Stomach (tissue), 4 donors: ENCODE results near the gene TFEB.

ENCODE experiments used
- CTCF ChIP-seq, 7 experiments: fragments of 450-650 bp in 4 of 7; fragments of 200-600 bp in 3 of 7; sonication (generic) in 3 of 7; IDR thresholded peaks; one replicate each; pipeline ENCODE4 v1.5.1; 2016 to 2019; ENCODE audit warnings: antibody characterized with exemption in 7 of 7, control low read depth in 2 of 7, mild to moderate bottlenecking in 1 of 7
- POLR2A ChIP-seq, 4 donors: fragments of 450-650 bp; IDR thresholded peaks; one replicate each; pipeline ENCODE4 v1.6.1; 2016; ENCODE audit warnings: antibody characterized with exemption in 4 of 4, control low read depth in 2 of 4, mild to moderate bottlenecking in 1 of 4, moderate library complexity in 1 of 4

- TF ChIP-seq CTCF (IDR thresholded peaks at IDR 0.05) = no peak
- TF ChIP-seq POLR2A (IDR thresholded peaks at IDR 0.05) = no peak
Observed at GRCh38 chr6:41645007-41645618, 90.3 kb downstream of the TFEB start.
